NCI-H2029 treated with DMSO at 0.1 percent for 48 hours (cell line): Measurements from ENCODE around the gene ME1.
"Not testable (repeated sequence)": the region's sequence is repeated elsewhere in the genome, so short reads cannot be mapped to it uniquely, and the experiment has no call there.

Source experiments
- DNase-seq: peaks from one replicate; lab custom pipeline; 2025; lab: John Stamatoyannopoulos, UW

ME1 gene

DNA sequence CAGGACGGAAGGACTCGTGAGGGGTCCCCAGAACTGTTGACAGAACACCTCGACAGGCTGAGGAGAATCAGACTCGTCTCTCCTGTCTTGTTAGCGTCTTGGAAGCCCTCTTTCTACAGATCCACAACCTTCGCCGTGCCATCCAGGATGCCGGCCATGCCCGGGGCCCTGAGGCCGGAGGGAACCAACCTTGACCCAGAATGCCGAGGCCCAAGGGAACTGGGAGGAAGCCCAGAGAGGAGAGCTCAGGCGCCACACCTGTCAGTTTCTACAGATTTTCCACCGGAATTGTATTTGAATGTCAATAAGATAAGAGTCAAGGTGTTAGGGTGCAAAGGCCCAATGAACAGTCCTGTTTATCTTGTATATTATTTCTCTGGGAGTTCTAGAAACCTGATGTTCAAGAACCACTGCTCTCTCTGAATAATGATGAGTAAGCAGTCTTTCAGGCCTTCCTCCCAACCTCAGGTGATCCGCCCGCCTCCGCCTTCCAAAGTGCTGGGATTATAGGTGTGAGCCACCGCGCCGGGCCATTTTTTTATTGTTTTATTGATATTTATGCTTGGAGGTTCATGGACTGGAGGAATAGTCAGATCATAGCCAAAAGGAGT, 799 bp upstream of the ME1 start:
- no peak for DNase-seq

DNA sequence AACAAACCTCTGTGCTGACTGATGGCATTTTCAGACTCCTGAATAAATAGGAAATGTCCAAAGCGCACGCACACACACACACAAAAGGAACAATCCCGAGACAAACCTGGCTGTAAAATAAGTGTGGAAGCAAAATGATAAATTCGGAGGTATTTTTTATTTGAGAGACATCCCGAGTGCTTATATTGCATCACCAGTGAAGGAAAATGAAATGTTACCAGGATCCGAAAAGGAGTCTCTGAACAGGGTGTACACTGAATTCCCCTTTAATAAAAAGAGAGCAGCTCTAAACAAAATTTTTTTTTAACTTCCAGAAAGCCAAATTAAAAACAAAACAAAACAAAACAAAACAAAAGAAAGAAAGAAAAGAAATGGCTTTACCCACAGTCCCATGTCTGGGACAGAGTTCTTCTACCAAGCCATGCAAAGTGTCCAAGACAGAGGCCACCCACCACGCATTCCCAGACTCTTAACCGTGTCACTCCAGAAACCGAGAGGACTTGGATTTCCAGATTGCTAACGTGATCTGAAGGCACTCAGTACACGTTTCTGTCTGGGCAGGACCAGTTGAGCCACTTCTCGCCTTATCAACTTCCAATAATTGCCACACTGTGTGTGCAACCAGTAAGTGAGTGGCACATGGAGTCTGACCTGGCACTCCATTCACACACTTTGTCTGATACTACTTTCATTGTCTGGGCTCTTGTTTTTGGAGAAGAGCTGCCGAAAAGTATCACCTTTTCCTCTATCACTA, 817 bp downstream of the ME1 start:
- no peak for DNase-seq

DNA sequence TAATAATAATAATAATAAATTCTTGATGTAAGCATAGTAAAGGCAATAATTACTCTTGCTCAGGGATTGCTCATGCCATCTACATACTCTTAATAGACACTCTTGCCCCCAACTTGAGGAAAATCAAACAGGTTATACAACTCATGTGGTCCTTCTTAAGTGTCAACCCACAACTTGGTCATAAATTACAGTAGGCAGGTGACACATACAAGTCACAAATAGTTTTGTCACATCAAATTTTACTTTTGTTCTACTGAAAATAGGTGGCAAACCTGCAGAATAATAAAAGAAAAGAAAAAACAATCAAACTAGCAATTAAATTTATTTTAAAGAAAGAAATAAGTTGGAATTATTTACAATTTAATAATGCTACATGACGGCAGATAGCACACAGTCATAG, 1.6 kb downstream of the ME1 start:
- DNase-seq = no peak

DNA sequence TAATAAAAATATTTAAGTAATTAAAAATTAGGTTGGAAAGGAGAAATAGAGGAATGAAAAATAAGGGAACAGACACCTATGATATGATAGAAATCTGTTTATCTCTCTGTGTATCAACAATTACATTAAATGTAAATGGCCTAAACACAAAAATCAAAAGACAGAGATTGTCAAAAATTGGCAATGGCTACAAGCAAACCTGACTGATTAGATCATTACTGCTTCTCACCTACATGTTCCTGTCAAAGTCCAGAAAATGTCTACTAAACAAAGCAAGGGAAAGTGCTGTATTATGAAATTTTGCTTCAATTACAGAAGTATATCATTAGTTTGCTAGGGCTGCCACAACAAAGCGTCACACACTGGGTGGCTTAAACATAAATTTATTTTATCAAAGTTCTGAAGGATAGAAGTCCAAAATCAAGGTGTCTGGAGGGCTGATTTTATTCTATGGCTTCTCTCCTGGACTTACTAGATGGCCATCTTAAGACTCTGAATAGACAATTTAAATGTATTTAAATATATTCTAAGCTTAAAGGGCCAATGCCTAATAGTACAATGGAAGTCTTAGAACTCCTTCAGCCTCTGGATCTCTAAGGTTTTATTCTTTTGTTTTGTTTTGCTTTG, 6.3 kb downstream of the ME1 start:
- no peak for DNase-seq

DNA sequence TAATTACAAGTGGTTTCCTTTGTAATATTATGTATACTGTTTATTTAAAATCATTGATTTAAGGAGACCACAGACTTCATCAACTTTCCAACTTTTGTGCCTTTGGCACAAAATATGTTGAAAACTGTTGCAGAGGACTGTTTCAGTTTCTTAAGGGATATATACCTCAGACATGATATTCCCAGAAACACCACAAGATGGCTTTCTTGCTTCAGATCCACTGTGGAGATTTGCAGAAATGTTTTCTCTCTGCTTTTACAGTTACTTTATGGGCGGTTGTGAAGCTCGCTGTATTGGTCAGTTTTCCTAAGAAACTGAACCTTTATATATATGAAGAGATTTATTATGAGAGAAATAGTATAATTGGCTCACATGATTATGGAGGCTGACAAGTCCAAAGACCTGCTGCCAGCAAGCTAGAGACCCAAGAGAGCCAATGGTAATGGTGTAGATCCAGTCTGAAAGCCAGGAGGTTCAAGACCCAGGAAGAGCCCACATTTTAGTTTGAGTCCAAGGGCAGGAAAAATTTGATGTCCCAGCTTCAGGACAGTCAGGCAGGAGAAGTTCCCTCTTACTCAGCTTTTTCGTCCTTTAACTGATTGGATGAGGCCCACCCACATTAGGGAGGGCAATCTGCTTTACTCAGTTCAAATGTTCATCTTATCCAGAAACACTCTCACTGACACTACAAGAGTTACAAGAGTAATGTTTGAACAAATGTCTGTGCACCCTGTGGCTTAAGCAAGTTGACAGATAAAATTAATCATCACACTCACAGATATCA, 12.8 kb downstream of the ME1 start:
- DNase-seq = no peak

DNA sequence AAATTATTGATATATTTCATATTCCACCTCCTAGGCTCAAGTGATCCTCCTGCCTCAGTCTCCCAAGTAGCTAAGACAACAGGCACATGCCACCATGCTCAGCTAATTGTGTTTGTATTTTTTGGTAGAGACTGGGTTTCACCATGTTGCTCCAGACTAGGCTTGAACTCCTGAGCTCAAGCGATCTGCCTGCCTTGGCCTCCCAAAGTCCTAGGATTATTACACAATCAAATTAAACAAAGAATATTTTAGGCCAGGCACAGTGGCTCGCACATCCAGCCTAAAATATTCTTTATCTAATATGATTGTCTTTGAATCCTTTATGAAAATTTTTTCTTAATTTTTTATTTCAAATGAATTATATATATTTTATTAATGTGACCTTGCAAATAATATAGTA, 17.8 kb downstream of the ME1 start:
- no peak for DNase-seq

DNA sequence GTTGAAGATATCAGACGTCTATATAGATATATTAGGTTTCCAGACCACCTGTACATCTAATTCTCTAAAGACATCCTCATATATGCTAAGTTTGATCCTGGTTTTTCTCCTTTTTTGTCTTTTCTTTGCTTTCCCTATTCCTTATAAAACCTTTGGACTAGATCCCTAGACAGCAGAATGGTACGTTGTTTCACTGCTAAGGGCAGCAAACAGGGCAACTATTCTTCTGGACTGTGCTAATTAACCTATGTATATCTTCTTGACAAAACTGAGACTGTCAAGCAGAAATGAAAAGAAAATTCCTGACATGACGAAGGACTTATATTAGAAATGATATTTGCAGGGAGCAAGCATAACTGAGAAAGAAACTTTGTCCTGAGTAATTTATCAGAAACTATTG, 19.1 kb downstream of the ME1 start:
- DNase-seq = no peak

DNA sequence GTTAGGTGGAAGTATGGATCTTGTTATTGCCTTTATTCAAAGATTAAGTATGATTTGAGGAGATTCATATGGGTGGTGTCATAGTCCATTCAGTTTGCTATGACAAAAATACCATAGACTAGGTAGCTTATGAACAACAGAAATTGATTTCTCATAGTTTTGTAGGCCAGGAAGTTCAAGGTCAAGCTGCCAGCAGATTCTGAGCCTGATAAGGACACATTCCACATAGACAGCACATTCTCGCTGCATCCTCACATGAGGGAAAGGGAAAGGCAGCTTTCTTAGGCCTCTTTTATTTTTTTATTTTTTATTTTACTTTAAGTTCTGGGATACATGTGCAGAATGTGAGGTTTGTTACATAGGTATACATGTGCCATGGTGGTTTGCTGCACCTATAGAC, 27.7 kb downstream of the ME1 start:
- DNase-seq = no peak

DNA sequence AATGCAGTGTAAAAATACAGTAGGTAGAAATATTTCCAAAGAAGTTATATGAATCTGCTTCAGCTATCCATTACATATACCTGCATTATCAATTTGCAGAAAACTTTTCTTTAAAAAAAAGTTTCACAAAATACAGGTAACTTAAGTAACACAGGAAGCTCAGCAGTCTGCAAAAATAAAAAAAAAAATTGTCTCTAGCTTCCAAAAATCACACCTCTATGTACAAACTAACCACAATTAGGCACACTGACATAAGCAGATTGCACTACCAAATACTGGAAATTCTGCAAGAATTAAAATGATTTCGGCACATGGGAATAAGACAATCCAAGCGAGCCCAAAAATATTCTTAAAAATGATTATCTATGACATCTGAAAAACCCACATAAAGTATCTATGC, 41.2 kb downstream of the ME1 start:
- no peak for DNase-seq

DNA sequence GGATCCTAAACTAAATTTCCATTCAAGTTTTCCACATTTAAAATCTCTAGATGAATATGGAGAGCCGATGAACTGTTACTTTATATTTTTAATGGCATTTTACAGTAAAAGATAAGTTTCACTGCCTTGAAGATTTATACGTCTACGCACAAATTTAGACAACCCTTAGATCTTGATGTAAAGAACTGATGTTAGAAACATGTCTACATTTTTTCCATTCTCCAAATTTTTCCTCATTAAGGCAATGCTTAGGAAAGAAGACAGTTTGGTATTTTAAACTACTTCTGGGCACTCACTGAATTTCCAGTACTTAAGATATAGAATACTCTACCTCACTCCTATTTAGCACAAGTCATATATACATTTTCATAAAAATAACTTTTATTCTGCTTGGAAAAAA, 45.4 kb downstream of the ME1 start:
- no peak for DNase-seq

DNA sequence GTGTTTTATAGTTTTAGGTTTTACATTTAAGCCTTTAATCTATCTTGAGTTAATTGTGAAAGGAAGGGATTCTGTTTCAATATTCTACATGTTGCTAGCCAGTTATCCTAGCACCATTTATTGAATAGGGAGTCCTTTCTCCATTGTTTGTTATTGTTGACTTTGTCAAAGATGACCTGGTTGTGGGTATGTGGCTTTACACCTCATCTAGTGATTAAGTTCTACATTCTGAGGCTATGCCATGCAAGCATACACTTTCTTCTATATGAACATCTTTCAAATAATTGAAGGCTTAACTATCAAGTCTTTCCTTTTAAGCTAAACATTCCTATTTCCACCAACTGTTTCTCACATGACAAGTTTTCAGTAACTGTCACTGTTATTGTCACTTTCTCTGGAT, 46.1 kb downstream of the ME1 start:
- DNase-seq = no peak

DNA sequence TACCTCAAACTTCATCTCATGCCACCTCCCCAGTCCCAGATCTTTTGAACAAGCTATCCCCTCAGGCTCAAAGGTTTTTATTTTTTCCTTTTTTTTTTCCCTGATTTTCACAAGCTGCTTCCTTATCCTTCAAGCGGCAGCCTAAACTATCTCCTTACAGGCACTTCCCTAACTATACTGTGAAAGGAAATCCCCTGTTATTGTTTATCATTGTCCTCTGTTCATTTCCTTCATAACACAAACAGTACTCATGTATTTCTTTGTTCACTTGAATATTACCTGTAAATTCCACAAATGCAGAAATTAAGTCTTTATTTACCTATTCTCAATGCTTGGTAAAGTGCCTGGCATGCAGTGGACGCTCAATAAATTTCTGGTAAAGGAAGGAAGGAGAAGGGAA, 48.9 kb downstream of the ME1 start:
- DNase-seq = no peak

DNA sequence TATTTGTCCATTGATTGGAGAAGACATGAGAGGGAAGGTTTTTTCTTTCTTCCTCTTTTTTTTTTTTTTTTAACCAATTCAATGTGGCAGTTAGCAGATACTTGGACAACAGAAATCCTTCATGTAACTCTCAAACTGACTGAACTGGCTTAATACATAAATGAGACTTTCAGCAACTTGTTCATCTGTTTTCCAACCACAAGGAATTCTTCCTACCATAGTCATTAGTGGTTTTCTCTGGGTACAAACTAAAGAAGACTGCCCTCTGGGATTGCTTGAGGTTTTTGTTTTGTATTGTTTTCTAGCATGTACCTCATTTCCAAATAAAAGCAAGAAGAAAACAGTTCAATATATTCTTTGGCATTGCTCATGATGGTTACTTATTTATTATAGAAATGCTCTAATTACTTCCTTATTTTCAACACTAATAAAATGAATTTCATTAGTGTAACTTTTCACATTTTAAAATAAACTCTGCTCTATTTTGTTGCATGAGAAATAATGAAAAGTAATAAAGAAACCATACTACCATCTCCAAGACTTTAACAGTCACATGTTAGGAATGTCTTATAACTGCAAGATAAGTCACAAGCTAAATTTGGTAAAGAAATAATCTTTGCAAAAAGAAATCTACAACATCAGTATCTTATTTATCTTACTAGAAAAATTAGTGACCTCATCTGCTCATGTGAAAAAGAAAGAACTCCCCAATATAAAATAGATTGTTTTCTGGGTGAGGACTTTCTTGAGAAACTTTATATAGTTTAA, 52.0 kb downstream of the ME1 start:
- no peak for DNase-seq

DNA sequence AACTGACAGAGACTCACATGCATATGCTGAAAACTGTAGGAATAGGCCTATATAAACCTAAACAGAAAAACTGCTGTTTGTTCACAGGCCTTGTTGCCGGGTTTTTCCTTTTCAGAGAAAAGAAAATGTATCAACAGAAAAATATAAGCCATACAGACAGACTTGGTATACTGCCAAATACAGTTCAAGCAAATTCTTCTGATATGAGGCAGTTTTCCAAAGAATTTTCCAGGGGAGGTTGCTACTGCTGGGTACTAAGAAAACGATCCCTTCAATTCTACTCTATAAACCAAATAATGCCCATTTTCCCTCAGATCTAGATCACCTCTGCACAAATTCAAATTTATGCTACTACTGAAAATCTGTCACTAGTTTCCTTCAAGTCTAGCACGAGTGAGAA, 59.4 kb downstream of the ME1 start:
- no peak for DNase-seq

DNA sequence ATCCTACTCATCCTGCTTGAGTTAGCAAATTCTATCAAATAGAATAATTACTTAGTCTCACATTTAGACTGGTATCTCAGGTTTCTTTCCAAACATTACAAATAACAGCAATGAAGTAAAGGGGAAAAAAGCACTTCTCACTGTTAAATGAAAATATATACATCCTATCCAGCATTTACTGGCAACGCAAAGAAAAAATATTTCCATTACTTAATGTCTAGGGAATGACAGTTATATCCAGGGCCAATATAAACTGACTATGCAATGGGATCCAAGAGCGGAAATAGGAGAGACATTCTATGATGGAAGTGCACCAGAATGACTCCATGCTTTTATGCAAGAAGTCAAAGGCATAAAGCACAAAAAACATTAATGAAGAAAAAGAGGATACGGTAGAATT, 60.3 kb downstream of the ME1 start:
- no peak for DNase-seq

DNA sequence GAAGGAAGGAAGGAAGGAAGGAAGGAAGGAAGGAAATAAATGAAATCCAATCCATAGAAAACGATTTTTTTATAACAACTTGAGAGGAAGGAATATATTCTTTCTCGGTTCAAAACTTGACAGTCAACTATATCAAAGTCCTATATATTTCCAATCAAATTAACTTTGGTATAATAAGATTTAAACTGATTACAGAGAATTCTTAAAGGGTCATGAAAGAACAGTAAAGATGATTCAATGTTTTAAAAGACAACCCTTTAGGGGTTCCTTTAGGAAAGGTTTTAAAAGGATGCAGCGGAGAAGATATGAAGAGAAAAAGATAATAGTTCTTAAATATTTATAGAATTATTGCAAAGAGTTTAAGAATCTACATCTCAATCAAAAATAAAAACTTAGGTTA, 61.2 kb downstream of the ME1 start:
- no peak for DNase-seq

DNA sequence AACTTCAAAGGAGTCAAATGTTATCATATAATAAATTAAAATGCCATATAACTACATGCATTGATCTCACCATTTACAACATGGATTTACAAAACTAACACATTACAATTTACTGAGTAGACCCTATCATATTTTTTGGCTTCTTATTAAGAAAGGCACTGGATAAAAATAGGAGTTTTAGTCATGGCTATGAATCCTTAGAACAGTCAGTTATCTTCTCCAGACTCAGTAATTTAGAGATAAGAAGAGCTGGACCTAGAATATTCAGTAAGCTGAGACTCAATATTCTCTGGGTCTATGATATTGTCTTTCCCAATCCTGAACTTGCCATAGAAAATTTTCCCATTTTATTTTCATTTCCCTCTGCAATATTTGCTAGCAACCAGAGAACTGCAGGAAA, 62.3 kb downstream of the ME1 start:
- DNase-seq = no peak

DNA sequence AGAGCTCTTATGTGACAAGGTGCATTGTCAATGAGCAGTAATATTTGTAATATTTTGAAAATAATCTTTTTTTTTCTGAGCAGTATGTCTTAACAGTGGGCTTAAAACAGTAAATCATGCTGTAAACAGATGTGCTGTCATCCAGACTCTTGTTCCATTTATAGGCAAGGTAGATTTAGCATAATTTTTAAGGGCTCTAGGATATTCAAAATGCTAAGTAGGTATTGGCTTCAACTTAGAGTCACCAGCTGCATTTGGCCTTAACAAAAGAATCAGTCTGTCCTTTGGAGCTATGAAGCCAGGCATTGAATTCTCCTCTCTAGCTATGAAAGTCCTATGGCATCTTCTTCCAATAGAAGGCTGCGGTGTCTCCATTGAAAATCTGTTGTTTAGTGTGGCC, 63.7 kb downstream of the ME1 start:
- no peak for DNase-seq

DNA sequence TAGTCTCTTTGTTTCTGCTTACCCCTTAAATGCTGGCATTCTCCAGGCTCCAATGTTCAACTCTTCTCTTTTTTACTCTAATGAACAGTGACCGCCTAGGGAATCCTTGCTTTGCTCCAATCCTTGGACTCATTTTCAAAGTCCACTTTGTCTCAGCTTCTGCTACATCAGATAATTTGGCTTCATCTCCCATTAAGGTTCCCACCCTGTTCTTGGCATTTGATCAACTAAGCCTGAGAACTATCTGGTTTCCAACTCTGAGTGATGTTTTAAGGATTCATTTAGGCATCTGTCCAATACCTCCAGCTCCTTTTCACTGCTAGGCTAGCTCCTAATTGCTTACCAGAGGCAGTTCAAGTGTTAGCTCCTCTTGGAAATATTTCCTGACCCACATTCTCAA, 64.9 kb downstream of the ME1 start:
- no peak for DNase-seq

DNA sequence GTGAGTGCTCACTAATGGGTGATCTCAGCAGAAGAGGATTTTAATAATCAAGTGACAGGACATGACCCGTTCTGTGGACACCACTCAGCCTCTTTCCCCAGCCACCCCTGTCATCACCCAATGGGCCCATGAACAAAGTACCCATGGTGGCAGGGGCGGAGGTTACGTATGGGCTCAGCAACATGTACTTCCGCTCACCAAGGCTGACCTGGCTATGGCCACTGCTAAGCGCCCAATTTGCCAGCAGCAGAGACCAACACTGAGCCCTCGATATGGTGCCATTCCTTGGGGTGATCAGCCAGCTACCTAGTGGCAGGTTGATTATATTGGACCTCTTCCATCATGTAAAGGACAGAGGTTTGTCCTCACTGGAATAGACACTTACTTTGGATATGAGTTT, 68.5 kb downstream of the ME1 start:
- DNase-seq = not testable (repeated sequence)

DNA sequence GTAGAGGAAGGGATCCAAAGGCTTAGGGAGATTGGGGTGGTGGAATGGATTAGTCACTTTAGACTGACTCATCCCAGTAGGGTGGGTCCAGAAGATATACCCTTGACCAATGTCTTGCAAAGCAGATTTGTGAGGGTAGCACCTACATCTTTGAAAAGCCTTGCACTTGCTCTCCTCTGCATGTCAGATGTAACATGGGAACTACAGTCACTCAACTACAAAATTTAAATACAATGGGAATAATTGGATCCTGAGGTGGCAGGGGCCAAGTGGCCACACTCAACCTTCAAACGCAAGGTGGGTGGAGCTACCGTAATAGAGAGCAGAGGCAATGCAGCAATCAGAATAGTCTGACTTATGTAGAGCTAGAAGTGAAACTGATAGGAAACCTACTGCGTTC, 71.2 kb downstream of the ME1 start:
- DNase-seq = no peak

DNA sequence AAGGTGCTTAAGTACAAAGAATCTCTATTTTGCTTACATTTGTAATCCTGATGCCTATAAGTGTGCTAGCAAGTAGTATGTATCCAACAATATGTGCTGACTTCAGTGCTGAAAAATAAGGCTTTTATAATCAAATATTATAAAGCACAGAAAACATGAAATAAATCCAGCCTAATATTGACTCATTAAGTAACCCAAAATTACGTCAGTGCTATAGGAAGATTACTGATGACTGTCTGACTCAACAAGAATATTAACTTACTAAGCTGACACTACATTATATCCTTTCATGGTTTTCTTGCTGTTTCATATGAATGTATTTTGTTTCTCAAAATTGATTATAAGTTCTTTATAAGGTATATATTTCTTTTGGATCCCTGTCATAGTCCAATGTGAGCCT, 76.1 kb downstream of the ME1 start:
- no peak for DNase-seq
